GM18868 (cell line): ENCODE results near the gene DNAJB5.
"Not testable (repeated sequence)": the region's sequence is repeated elsewhere in the genome, so short reads cannot be mapped to it uniquely, and the experiment has no call there.

Experiments used
- ATAC-seq: cut with Tn5 transposase; IDR thresholded peaks from one replicate; pipeline ENCODE4 v1.9.1; 2021; ENCODE audit warnings: mild to moderate bottlenecking, moderate library complexity; ENCODE audit not compliant: unreplicated experiment

Gene DNAJB5

GRCh38 chr9:34998266-34998665, 8.7 kb downstream of the DNAJB5 start:
- no peak for ATAC-seq

GRCh38 chr9:34999576-34999975, 10.0 kb downstream of the DNAJB5 start:
- no peak for ATAC-seq

- no peak for ATAC-seq
These were observed 11.2 kb downstream of the DNAJB5 start for GRCh38 chr9:35000535-35001284.

GRCh38 chr9:35001285-35001677, 11.7 kb downstream of the DNAJB5 start:
- ATAC-seq, result no peak

- ATAC-seq, result peak; percentile 65
These were observed 12.4 kb downstream of the DNAJB5 start for GRCh38 chr9:35001803-35002502.

- ATAC-seq, result no peak
These were observed 13.1 kb downstream of the DNAJB5 start for GRCh38 chr9:35002623-35003022.

- not testable (repeated sequence) for ATAC-seq
These were observed 14.8 kb downstream of the DNAJB5 start for GRCh38 chr9:35004299-35004698.

GRCh38 chr9:35010351-35010958, 20.9 kb downstream of the DNAJB5 start:
- ATAC-seq, result no peak

GRCh38 chr9:35014517-35014916, 25.0 kb downstream of the DNAJB5 start:
- ATAC-seq, result no peak

- not testable (repeated sequence) for ATAC-seq
These were observed 33.9 kb downstream of the DNAJB5 start for GRCh38 chr9:35023443-35023842.

GRCh38 chr9:35026671-35027070, 37.1 kb downstream of the DNAJB5 start:
- ATAC-seq, result no peak

- ATAC-seq, result no peak
These were observed 37.8 kb downstream of the DNAJB5 start for GRCh38 chr9:35027374-35027773.

GRCh38 chr9:35027860-35028259, 38.3 kb downstream of the DNAJB5 start:
- no peak for ATAC-seq

- no peak for ATAC-seq
These were observed 38.8 kb downstream of the DNAJB5 start for GRCh38 chr9:35028341-35028740.

- ATAC-seq, result no peak
These were observed 39.7 kb downstream of the DNAJB5 start for GRCh38 chr9:35029241-35029640.

- ATAC-seq, result no peak
These were observed 40.3 kb downstream of the DNAJB5 start for GRCh38 chr9:35029852-35030251.

GRCh38 chr9:35033101-35033500, 43.6 kb downstream of the DNAJB5 start:
- no peak for ATAC-seq

- ATAC-seq, result no peak
These were observed 46.5 kb downstream of the DNAJB5 start for GRCh38 chr9:35035851-35036701.

- no peak for ATAC-seq
These were observed 52.6 kb downstream of the DNAJB5 start for GRCh38 chr9:35042081-35042604.

GRCh38 chr9:35042891-35043545, 53.5 kb downstream of the DNAJB5 start:
- ATAC-seq, result no peak
